Astrocyte (in vitro differentiated cells and primary cell): ENCODE data around the gene MIGA1.

Experiments
- EZH2 ChIP-seq: IDR thresholded peaks from 2 replicates; pipeline ENCODE4 v1.6.1; 2012; ENCODE audit warnings: mild to moderate bottlenecking, low read length, inconsistent platforms; ENCODE audit not compliant: insufficient read depth
- TF ChIP-seq, protein P1 (sequence below): IDR thresholded peaks from 2 replicates; pipeline ENCODE4 v1.5.1; 2011; ENCODE audit warnings: low read depth, mild to moderate bottlenecking, inconsistent platforms, low read length, moderate library complexity; ENCODE audit not compliant: insufficient read depth

DNA sequence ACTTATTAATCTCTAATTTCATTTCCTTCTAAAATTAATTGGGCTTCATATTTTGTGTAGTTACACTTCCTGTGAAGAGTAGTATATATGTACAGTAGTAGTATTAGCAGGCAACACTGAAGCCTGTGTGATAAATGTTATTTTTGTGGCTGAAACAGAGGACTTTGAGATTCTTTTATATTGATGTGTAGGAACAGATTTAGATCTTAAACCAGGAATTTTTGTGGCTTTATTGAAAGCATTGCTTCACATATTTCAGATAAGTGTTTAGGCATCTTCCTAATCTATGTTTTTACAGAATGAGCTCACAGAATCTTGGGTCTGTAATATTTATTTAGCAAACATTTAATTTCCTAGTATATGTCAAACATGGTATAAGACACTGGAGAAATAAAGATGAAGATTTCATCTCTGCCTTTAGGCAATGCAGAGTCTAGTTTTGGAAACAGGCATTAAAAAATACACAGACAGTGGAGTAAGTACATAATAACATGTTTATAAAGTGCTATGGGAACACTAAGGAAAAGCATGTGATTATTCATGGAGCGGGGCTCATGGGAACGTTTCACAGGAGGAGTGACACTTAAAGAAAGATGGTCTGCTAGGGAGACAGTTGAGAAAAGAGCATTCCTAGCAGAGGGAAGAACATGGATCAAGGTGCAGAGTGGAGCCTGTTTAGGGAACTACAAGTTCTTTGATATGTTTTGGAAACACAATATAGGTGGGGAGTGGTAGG is 52.7 kb downstream of the MIGA1 start:
- TF ChIP-seq, protein P1, sequence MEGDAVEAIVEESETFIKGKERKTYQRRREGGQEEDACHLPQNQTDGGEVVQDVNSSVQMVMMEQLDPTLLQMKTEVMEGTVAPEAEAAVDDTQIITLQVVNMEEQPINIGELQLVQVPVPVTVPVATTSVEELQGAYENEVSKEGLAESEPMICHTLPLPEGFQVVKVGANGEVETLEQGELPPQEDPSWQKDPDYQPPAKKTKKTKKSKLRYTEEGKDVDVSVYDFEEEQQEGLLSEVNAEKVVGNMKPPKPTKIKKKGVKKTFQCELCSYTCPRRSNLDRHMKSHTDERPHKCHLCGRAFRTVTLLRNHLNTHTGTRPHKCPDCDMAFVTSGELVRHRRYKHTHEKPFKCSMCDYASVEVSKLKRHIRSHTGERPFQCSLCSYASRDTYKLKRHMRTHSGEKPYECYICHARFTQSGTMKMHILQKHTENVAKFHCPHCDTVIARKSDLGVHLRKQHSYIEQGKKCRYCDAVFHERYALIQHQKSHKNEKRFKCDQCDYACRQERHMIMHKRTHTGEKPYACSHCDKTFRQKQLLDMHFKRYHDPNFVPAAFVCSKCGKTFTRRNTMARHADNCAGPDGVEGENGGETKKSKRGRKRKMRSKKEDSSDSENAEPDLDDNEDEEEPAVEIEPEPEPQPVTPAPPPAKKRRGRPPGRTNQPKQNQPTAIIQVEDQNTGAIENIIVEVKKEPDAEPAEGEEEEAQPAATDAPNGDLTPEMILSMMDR = no peak
- no peak for TF ChIP-seq EZH2
